ENCODE measurements around the gene ERGIC3.

Gene ERGIC3

GRCh38 chr20:35510951-35511735, 30.7 kb upstream of the ERGIC3 start:
- TF ChIP-seq CSDC2 (CRISPR knock-in tag; IDR thresholded peaks at IDR 0.05), result no peak
- ATAC-seq, result no peak

GRCh38 chr20:35511814-35512420, 30.0 kb upstream of the ERGIC3 start:
- TF ChIP-seq CSRNP3 (CRISPR knock-in tag; IDR thresholded peaks at IDR 0.05), result no peak
- TF ChIP-seq SNAI2 (CRISPR knock-in tag; IDR thresholded peaks at IDR 0.05), result no peak
- TF ChIP-seq ZFP3 (CRISPR knock-in tag; IDR thresholded peaks at IDR 0.05), result no peak
- TF ChIP-seq OSR1 (CRISPR knock-in tag; IDR thresholded peaks at IDR 0.05), result no peak
- peak; percentile 38; the same call in 2 of the 3 replicates for ATAC-seq

DNA sequence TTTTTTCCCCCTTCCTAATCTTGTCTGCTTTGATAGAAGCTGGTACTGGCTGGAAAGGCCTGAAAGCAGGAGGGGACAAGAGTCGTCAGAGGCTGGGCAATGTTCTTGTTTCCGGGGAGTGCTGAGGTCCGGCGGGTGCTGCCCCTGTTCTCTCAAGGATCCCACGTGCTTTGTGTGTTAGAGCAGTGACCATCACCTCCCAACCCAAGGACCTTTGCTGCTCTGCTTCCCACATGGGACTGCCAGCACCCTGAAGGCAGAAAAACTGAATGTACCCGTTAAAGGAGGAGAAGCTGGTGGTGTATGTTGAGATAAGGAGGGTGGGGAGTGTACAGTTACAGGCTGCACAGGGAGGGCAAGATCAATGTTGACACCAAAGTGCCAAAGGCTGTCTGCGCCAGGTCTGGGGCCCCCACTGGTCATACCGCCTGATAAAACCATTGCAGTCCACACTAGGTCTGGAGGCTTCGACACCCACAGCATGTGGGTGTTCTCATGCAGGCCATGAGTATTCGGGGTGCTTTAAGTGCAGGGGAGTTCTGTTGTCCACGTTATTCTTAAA, 27.4 kb upstream of the ERGIC3 start:
- no peak for ATAC-seq

More for the DNA sequence above, 27.4 kb upstream of the ERGIC3 start:
- TF ChIP-seq PPARA (CRISPR knock-in tag; IDR thresholded peaks at IDR 0.05; ENCODE audit: borderline replicate concordance) (no peak), ESRRG (CRISPR knock-in tag; IDR thresholded peaks at IDR 0.05) (no peak), TOX (CRISPR knock-in tag; IDR thresholded peaks at IDR 0.05; ENCODE audit: borderline replicate concordance) (no peak), ZNF70 (CRISPR knock-in tag; IDR thresholded peaks at IDR 0.05) (no peak), CSRNP3 (CRISPR knock-in tag; IDR thresholded peaks at IDR 0.05) (no peak), ISL1 (CRISPR knock-in tag; IDR thresholded peaks at IDR 0.05) (no peak), TCF4 (CRISPR knock-in tag; IDR thresholded peaks at IDR 0.05; ENCODE audit: borderline replicate concordance) (no peak), ZFP3 (CRISPR knock-in tag; IDR thresholded peaks at IDR 0.05) (no peak), ZC3H10 (CRISPR knock-in tag; IDR thresholded peaks at IDR 0.05) (no peak), CSDC2 (CRISPR knock-in tag; IDR thresholded peaks at IDR 0.05) (no peak), POU6F1 (CRISPR knock-in tag; IDR thresholded peaks at IDR 0.05; ENCODE audit: borderline replicate concordance, low read depth) (no peak), ZNF565 (CRISPR knock-in tag; conservative IDR thresholded peaks at IDR 0.05; ENCODE audit: low read depth) (no peak), ZFP30 (CRISPR knock-in tag; IDR thresholded peaks at IDR 0.05) (no peak), RARB (CRISPR knock-in tag; IDR thresholded peaks at IDR 0.05) (no peak), OSR1 (CRISPR knock-in tag; IDR thresholded peaks at IDR 0.05) (no peak), CREB5 (CRISPR knock-in tag; IDR thresholded peaks at IDR 0.05; ENCODE audit: low read depth) (no peak), GLIS3 (CRISPR knock-in tag; IDR thresholded peaks at IDR 0.05) (no peak)
- TF ChIP-seq, protein P1, sequence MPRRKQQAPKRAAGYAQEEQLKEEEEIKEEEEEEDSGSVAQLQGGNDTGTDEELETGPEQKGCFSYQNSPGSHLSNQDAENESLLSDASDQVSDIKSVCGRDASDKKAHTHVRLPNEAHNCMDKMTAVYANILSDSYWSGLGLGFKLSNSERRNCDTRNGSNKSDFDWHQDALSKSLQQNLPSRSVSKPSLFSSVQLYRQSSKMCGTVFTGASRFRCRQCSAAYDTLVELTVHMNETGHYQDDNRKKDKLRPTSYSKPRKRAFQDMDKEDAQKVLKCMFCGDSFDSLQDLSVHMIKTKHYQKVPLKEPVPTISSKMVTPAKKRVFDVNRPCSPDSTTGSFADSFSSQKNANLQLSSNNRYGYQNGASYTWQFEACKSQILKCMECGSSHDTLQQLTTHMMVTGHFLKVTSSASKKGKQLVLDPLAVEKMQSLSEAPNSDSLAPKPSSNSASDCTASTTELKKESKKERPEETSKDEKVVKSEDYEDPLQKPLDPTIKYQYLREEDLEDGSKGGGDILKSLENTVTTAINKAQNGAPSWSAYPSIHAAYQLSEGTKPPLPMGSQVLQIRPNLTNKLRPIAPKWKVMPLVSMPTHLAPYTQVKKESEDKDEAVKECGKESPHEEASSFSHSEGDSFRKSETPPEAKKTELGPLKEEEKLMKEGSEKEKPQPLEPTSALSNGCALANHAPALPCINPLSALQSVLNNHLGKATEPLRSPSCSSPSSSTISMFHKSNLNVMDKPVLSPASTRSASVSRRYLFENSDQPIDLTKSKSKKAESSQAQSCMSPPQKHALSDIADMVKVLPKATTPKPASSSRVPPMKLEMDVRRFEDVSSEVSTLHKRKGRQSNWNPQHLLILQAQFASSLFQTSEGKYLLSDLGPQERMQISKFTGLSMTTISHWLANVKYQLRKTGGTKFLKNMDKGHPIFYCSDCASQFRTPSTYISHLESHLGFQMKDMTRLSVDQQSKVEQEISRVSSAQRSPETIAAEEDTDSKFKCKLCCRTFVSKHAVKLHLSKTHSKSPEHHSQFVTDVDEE (CRISPR knock-in tag; IDR thresholded peaks at IDR 0.05), result no peak
